ENCODE results near the gene INPP5K. TPM values are rescaled to one million over a fixed set of nuclear protein-coding genes. Genes with fewer than 3 reads are reported as not detected.
"Not testable (repeated sequence)": the region's sequence is repeated elsewhere in the genome, so short reads cannot be mapped to it uniquely, and the experiment has no call there.

INPP5K gene
- total RNA-seq, 6 experiments from 2014 or later: 12.7 to 22.6 (median 18.2) TPM

- DNase-seq (no peak), ATAC-seq (peak in 2 of 4 donors; percentile 35 to 43)
- no peaks in the 10 kb centered on the region for H3K9me3 ChIP-seq
- no peak overlapping the region for H3K27ac ChIP-seq
- 15% methylated on average over 2 of the region's 2 CpGs for WGBS (ENCODE audit: insufficient coverage, low coverage, low lambda C conversion rate, missing lambda C conversion rate)
- H3K4me1 ChIP-seq: no peaks in the 10 kb centered on the region
- intact Hi-C loops (cut with DNase I): no loop called here
- H3K36me3 ChIP-seq: peaks cover 0 to 24% (median 7%) of the 10 kb centered on the region in 4 donors
- H3K4me3 ChIP-seq: no peak overlapping the region
- TF ChIP-seq CTCF (IDR thresholded peaks at IDR 0.05) (no peak), POLR2A (IDR thresholded peaks at IDR 0.05) (no peak)
- no peaks in the 10 kb centered on the region for H3K27me3 ChIP-seq
Observed at GRCh38 chr17:1529863-1530262, 13.5 kb upstream of the INPP5K start.

GRCh38 chr17:1526876-1527275, 10.5 kb upstream of the INPP5K start:
- not testable (repeated sequence) for H3K36me3 ChIP-seq, H3K4me1 ChIP-seq

GRCh38 chr17:1522626-1523025, 6.2 kb upstream of the INPP5K start:
- H3K4me3 ChIP-seq: no peak overlapping the region
- DNase-seq (no peak), ATAC-seq (no peak)
- 88% methylated on average over 3 of the region's 5 CpGs for WGBS (ENCODE audit: insufficient coverage, low coverage, low lambda C conversion rate, missing lambda C conversion rate)
- H3K27ac ChIP-seq: no peak overlapping the region
- peaks cover 0 to 7% (median 4%) of the 10 kb centered on the region in 4 donors for H3K36me3 ChIP-seq
- intact Hi-C loops (cut with DNase I): no loop called here
- H3K9me3 ChIP-seq: no peaks in the 10 kb centered on the region
- H3K27me3 ChIP-seq: no peaks in the 10 kb centered on the region
- TF ChIP-seq CTCF (IDR thresholded peaks at IDR 0.05): no peak
- no peak for TF ChIP-seq POLR2A (IDR thresholded peaks at IDR 0.05)
- peaks cover 0 to 2% (median 0%) of the 10 kb centered on the region in 4 donors for H3K4me1 ChIP-seq

More at GRCh38 chr17:1526876-1527275, 10.5 kb upstream of the INPP5K start:
- ATAC-seq; H3K27ac ChIP-seq; H3K9me3 ChIP-seq; H3K4me3 ChIP-seq; H3K27me3 ChIP-seq; intact Hi-C loops (cut with DNase I); DNase-seq: not testable (repeated sequence)
- 57% methylated on average over 3 of the region's 4 CpGs for WGBS (ENCODE audit: insufficient coverage, low coverage, low lambda C conversion rate, missing lambda C conversion rate)

DNA sequence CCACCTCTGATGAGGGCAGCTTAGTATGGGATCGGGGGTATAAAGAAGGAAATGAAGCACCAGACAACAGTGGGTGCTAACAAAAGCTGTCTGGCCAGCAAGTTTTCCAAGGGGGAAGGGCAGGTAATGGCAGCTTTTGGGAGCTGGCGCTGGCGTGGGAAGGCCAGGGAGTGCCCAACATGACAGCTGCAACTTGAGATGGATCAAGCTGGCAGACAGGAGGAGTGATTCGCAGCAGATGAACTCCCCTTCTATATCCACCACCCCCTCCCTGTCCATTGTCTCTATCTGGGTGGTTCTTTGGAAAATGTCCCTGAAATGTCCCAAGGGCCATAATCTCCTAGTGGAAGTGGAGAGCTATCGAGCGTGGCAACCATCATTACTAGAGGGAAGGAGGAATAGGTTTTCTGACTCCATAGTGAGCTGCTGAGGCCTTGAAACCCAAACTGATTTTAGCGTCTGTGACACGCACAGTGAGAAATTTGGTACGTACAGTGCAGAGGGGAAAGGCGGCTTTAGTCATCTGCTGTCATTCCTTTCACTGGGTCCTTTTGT, 4.8 kb upstream of the INPP5K start:
- Histone ChIP-seq H3K27me3 (no peaks in the 10 kb centered on the region), H3K4me3 (no peak overlapping the region), H3K9me3 (no peaks in the 10 kb centered on the region), H3K36me3 (peaks cover 0 to 6% (median 0%) of the 10 kb centered on the region in 4 donors), H3K4me1 (peaks cover 0 to 6% (median 0%) of the 10 kb centered on the region in 4 donors), H3K27ac (no peak overlapping the region)
- 88% methylated on average over 10 of the region's 10 CpGs for WGBS (ENCODE audit: insufficient coverage, low coverage, low lambda C conversion rate, missing lambda C conversion rate)
- no peak for ATAC-seq
- TF ChIP-seq CTCF (IDR thresholded peaks at IDR 0.05) (no peak), POLR2A (IDR thresholded peaks at IDR 0.05) (no peak)
- no peak for DNase-seq
- intact Hi-C loops (cut with DNase I): no loop called here

- no peak for ATAC-seq
- intact Hi-C loops (cut with DNase I): loop anchor here (10.0 kb wide), 2 partner anchors 155 to 245 kb away; partner anchors contain the start of genes BHLHA9 (in 1 of the 2) and TRARG1 (in 1 of the 2)
- H3K9me3 ChIP-seq: no peaks in the 10 kb centered on the region
- H3K4me1 ChIP-seq: peaks cover 0 to 18% (median 0%) of the 10 kb centered on the region in 4 donors
- WGBS (ENCODE audit: insufficient coverage, low coverage, low lambda C conversion rate, missing lambda C conversion rate): 92% methylated on average over 5 of the region's 7 CpGs
- peaks cover 0 to 6% (median 0%) of the 10 kb centered on the region in 4 donors for H3K36me3 ChIP-seq
- no peaks in the 10 kb centered on the region for H3K27me3 ChIP-seq
- no peak for DNase-seq
- TF ChIP-seq CTCF (IDR thresholded peaks at IDR 0.05) (no peak), POLR2A (IDR thresholded peaks at IDR 0.05) (no peak)
- no peak overlapping the region for H3K27ac ChIP-seq
- H3K4me3 ChIP-seq: no peak overlapping the region
Observed at GRCh38 chr17:1519678-1520077, 3.3 kb upstream of the INPP5K start.

All from right lobe of liver (tissue), 6 donors.